ENCODE data around the gene SLC35E1. TPM values are rescaled to one million over a fixed set of nuclear protein-coding genes. Genes with fewer than 3 reads are reported as not detected.
"Not testable (repeated sequence)": the region's sequence is repeated elsewhere in the genome, so short reads cannot be mapped to it uniquely, and the experiment has no call there.

SLC35E1 gene
- total RNA-seq, 2 donors from 2014 or later = 26.6 to 30.6 TPM

- H3K9ac ChIP-seq (ENCODE audit: extremely low read depth, low read length, poor library complexity, severe bottlenecking) = no peak overlapping the region
- Mint-ChIP-seq H3K4me1 (no peaks in the 10 kb centered on the region), H3K9me3 (no peaks in the 10 kb centered on the region), H3K4me3 (no peak overlapping the region), H3K27me3 (ENCODE audit: insufficient read depth) (no peaks in the 10 kb centered on the region), H3K27ac (peak overlapping the region; percentile 21), H3K36me3 (ENCODE audit: low read depth) (peaks cover 42% of the 10 kb centered on the region)
- 95 to 96% methylated on average over 24 to 28 of the region's 28 CpGs for WGBS, 2 experiments (ENCODE audit: insufficient coverage in 1 of 2, insufficient read length in 1 of 2)
- H3K27ac ChIP-seq (ENCODE audit: low read depth, low read length) = no peak overlapping the region
- H3K9me3 ChIP-seq (ENCODE audit: control insufficient read depth, low read length) = no peaks in the 10 kb centered on the region
- no peaks in the 10 kb centered on the region for H3K4me1 ChIP-seq (ENCODE audit: control insufficient read depth, insufficient read depth, low read length)
- H3K4me3 ChIP-seq (ENCODE audit: low read length) = no peak overlapping the region
- peaks cover 12% of the 10 kb centered on the region for H3K36me3 ChIP-seq (ENCODE audit: control insufficient read depth, insufficient read depth, low read length)
- no peak for DNase-seq
- no peaks in the 10 kb centered on the region for H3K27me3 ChIP-seq (ENCODE audit: control insufficient read depth, insufficient read depth, low read length, poor library complexity, severe bottlenecking)
- TF ChIP-seq CTCF (conservative IDR thresholded peaks at IDR 0.05) = no peak
Observed at GRCh38 chr19:16509141-16510061, 62.8 kb downstream of the SLC35E1 start.

GRCh38 chr19:16508546-16508945 lies 63.7 kb downstream of the SLC35E1 start:
- Histone ChIP-seq H3K36me3 (ENCODE audit: control insufficient read depth, insufficient read depth, low read length) (peaks cover 21% of the 10 kb centered on the region), H3K27ac (ENCODE audit: low read depth, low read length) (no peak overlapping the region), H3K9ac (ENCODE audit: extremely low read depth, low read length, poor library complexity, severe bottlenecking) (no peak overlapping the region), H3K4me3 (ENCODE audit: low read length) (no peak overlapping the region), H3K9me3 (ENCODE audit: control insufficient read depth, low read length) (no peaks in the 10 kb centered on the region), H3K27me3 (ENCODE audit: control insufficient read depth, insufficient read depth, low read length, poor library complexity, severe bottlenecking) (no peaks in the 10 kb centered on the region), H3K4me1 (ENCODE audit: control insufficient read depth, insufficient read depth, low read length) (no peaks in the 10 kb centered on the region)
- no peak overlapping the region for H3K4me3 Mint-ChIP-seq
- H3K36me3 Mint-ChIP-seq (ENCODE audit: low read depth) = peaks cover 47% of the 10 kb centered on the region
- H3K27ac Mint-ChIP-seq = no peak overlapping the region
- whole genome bisulfite sequencing, 2 experiments (ENCODE audit: insufficient coverage in 1 of 2, insufficient read length in 1 of 2) = 90 to 95% methylated on average over 3 to 5 of the region's 5 CpGs
- TF ChIP-seq CTCF (conservative IDR thresholded peaks at IDR 0.05) = no peak
- no peaks in the 10 kb centered on the region for H3K27me3 Mint-ChIP-seq (ENCODE audit: insufficient read depth)
- H3K4me1 Mint-ChIP-seq = no peaks in the 10 kb centered on the region
- H3K9me3 Mint-ChIP-seq = no peaks in the 10 kb centered on the region
- DNase-seq = no peak

GRCh38 chr19:16506961-16507360 lies 65.3 kb downstream of the SLC35E1 start:
- H3K36me3 ChIP-seq (ENCODE audit: control insufficient read depth, insufficient read depth, low read length) = peaks cover 29% of the 10 kb centered on the region
- H3K9me3 Mint-ChIP-seq = no peaks in the 10 kb centered on the region
- H3K9ac ChIP-seq (ENCODE audit: extremely low read depth, low read length, poor library complexity, severe bottlenecking) = no peak overlapping the region
- H3K4me1 ChIP-seq (ENCODE audit: control insufficient read depth, insufficient read depth, low read length) = no peaks in the 10 kb centered on the region
- no peaks in the 10 kb centered on the region for H3K9me3 ChIP-seq (ENCODE audit: control insufficient read depth, low read length)
- H3K4me3 Mint-ChIP-seq = no peak overlapping the region
- no peaks in the 10 kb centered on the region for H3K27me3 ChIP-seq (ENCODE audit: control insufficient read depth, insufficient read depth, low read length, poor library complexity, severe bottlenecking)
- no peak overlapping the region for H3K27ac ChIP-seq (ENCODE audit: low read depth, low read length)
- no peak overlapping the region for H3K4me3 ChIP-seq (ENCODE audit: low read length)
- 95 to 96% methylated on average over 5 to 6 of the region's 6 CpGs for WGBS, 2 experiments (ENCODE audit: insufficient coverage in 1 of 2, insufficient read length in 1 of 2)
- no peaks in the 10 kb centered on the region for H3K4me1 Mint-ChIP-seq
- no peaks in the 10 kb centered on the region for H3K27me3 Mint-ChIP-seq (ENCODE audit: insufficient read depth)
- no peak for DNase-seq
- peaks cover 46% of the 10 kb centered on the region for H3K36me3 Mint-ChIP-seq (ENCODE audit: low read depth)
- TF ChIP-seq CTCF (conservative IDR thresholded peaks at IDR 0.05) = no peak
- H3K27ac Mint-ChIP-seq = no peak overlapping the region

GRCh38 chr19:16506161-16506560 lies 66.1 kb downstream of the SLC35E1 start:
- not testable (repeated sequence) for H3K27ac ChIP-seq (ENCODE audit: low read depth, low read length); H3K4me3 Mint-ChIP-seq; DNase-seq; H3K9me3 ChIP-seq (ENCODE audit: control insufficient read depth, low read length); H3K9ac ChIP-seq (ENCODE audit: extremely low read depth, low read length, poor library complexity, severe bottlenecking); H3K4me1 Mint-ChIP-seq; H3K4me3 ChIP-seq (ENCODE audit: low read length); H3K9me3 Mint-ChIP-seq; H3K4me1 ChIP-seq (ENCODE audit: control insufficient read depth, insufficient read depth, low read length); H3K27me3 Mint-ChIP-seq (ENCODE audit: insufficient read depth); H3K27ac Mint-ChIP-seq; H3K27me3 ChIP-seq (ENCODE audit: control insufficient read depth, insufficient read depth, low read length, poor library complexity, severe bottlenecking)
- peaks cover 30% of the 10 kb centered on the region for H3K36me3 ChIP-seq (ENCODE audit: control insufficient read depth, insufficient read depth, low read length)
- H3K36me3 Mint-ChIP-seq (ENCODE audit: low read depth) = peaks cover 48% of the 10 kb centered on the region
- 94 to 96% methylated on average over 8 to 11 of the region's 11 CpGs for WGBS, 2 experiments (ENCODE audit: insufficient coverage in 1 of 2, insufficient read length in 1 of 2)
